K562 (cell line): ENCODE measurements around the gene PRDM16. TPM values are rescaled to one million over a fixed set of nuclear protein-coding genes. Genes with fewer than 3 reads are reported as not detected.

ENCODE experiments used
- ATAC-seq: fragments of 200-7000 bp; cut with Tn5 transposase; 3 replicates; pipeline ENCODE4 v1.9.1; 2020; ENCODE audit warnings: moderate library complexity
- BruUV-seq: library from RNA; stranded (reverse); fragments of 400-500 nt; replicated peaks from 2 replicates; lab custom pipeline; 2021; lab: Mats Ljungman, UMichigan
- CTCF ChIA-PET: fragments of 300-600 bp; formaldehyde crosslinking; extraction: SDS; loops from one replicate; lab custom pipeline; 2021; ENCODE audit warnings: low intra/inter-chr PET ratio; lab: Yijun Ruan, JAX
- POLR2A ChIA-PET: fragments of 300-600, 350-650 bp; sonication (Branson Sonifier 250); formaldehyde crosslinking; extraction: SDS; loops from one replicate; lab custom pipeline; 2021; ENCODE audit warnings: antibody characterized with exemption, inconsistent platforms; lab: Yijun Ruan, JAX
- DNase-seq, 4 experiments: peaks; one replicate each; pipeline versions ENCODE4 v3.0.0 to v3.0.0-alpha.2; 2011 to 2018; ENCODE audit warnings: low spot score in 3 of 4, mixed read lengths in 3 of 4; ENCODE audit errors: extremely low read depth in 1 of 4
- FAIRE-seq: peaks from 2 replicates; lab custom pipeline; 2011; peaks lifted over from hg19 to GRCh38; lab: Jason Lieb, UNC
- H2AFZ ChIP-seq: 2 replicates; pipeline ENCODE4 v1.6.0; 2011; ENCODE audit warnings: low read depth, low read length, control low read depth, inconsistent platforms
- H3K27ac ChIP-seq: fragments of 200-600 bp; 3 replicates; pipeline ENCODE4 v1.8.0; 2011; ENCODE audit warnings: low read depth, mild to moderate bottlenecking, control low read depth, inconsistent platforms, low read length, moderate library complexity, mixed read lengths; ENCODE audit errors: extremely low read depth
- H3K27me3 ChIP-seq, 2 experiments: fragments of 300-600 bp in 1 of 2; 2 replicates in 1 of 2; 3 replicates in 1 of 2; pipeline versions ENCODE4 v1.6.0 to v1.8.0; 2011; ENCODE audit warnings: inconsistent platforms in 2 of 2, low read length in 2 of 2, mild to moderate bottlenecking in 1 of 2, mixed read lengths in 1 of 2, moderate library complexity in 1 of 2; ENCODE audit not compliant: control insufficient read depth in 2 of 2, insufficient read depth in 2 of 2
- H3K36me3 ChIP-seq: fragments of 300-600 bp; 3 replicates; pipeline ENCODE4 v1.8.0; 2011; ENCODE audit warnings: mild to moderate bottlenecking, low read length, inconsistent platforms; ENCODE audit not compliant: control insufficient read depth, insufficient read depth
- H3K4me1 ChIP-seq, 2 experiments: fragments of 200-600 bp in 1 of 2; replicated peaks in 1 of 2; 2 replicates in 1 of 2; 3 replicates in 1 of 2; pipeline versions ENCODE4 v1.5.1 to v1.8.0; 2011; ENCODE audit warnings: inconsistent platforms in 2 of 2, low read length in 2 of 2, mild to moderate bottlenecking in 1 of 2, mixed read lengths in 1 of 2, moderate library complexity in 1 of 2; ENCODE audit not compliant: control insufficient read depth in 2 of 2, insufficient read depth in 2 of 2
- H3K4me2 ChIP-seq: 2 replicates; pipeline ENCODE4 v1.6.1; 2011; ENCODE audit warnings: low read length, control low read depth, inconsistent platforms, mixed read lengths; ENCODE audit not compliant: insufficient read depth
- H3K4me3 ChIP-seq: fragments of 200-600 bp; sonication (generic), shearing (Covaris generic); 2 replicates; pipeline ENCODE4 v1.5.1; 2016; ENCODE audit warnings: control low read depth, inconsistent platforms
- H3K79me2 ChIP-seq: fragments of 200-600 bp; 3 replicates; pipeline ENCODE4 v1.8.0; 2011; ENCODE audit warnings: low read length, inconsistent platforms; ENCODE audit not compliant: control insufficient read depth, insufficient read depth
- H3K9ac ChIP-seq, 2 experiments: 2 replicates each; pipeline versions ENCODE4 v1.6.0 to v1.6.1; 2011; ENCODE audit warnings: low read depth in 2 of 2, low read length in 2 of 2, control low read depth in 1 of 2, inconsistent platforms in 1 of 2, mild to moderate bottlenecking in 1 of 2, mixed read lengths in 1 of 2; ENCODE audit not compliant: insufficient read depth in 1 of 2
- H3K9me1 ChIP-seq: one replicate; pipeline ENCODE4 v1.6.0; 2011; ENCODE audit warnings: inconsistent platforms, mild to moderate bottlenecking, low read length, moderate library complexity; ENCODE audit not compliant: control insufficient read depth, insufficient read depth
- H3K9me3 ChIP-seq: replicated peaks from 2 replicates; pipeline ENCODE4 v1.5.1; 2011; ENCODE audit warnings: low read depth, low read length, inconsistent platforms; ENCODE audit not compliant: control insufficient read depth, insufficient read depth
- H4K20me1 ChIP-seq: replicated peaks from 2 replicates; pipeline ENCODE4 v1.6.1; 2011; ENCODE audit warnings: low read length, inconsistent platforms, mixed read lengths; ENCODE audit not compliant: control insufficient read depth, insufficient read depth
- C11orf30 ChIP-seq: fragments of 450-650 bp; IDR thresholded peaks from 2 replicates; pipeline ENCODE4 v1.6.1; 2016; ENCODE audit warnings: low read depth, mild to moderate bottlenecking
- HNRNPL ChIP-seq: fragments of 200-400 bp; formaldehyde crosslinking; IDR thresholded peaks from 2 replicates; pipeline ENCODE4 v1.6.1; 2017; ENCODE audit warnings: low read depth, mild to moderate bottlenecking, low read length
- U2AF2 ChIP-seq: fragments of 200-400 bp; formaldehyde crosslinking; optimal IDR thresholded peaks from 2 replicates; pipeline ENCODE3; 2017; ENCODE audit warnings: low read depth, mild to moderate bottlenecking, low read length
- ZNF263 ChIP-seq: sonication (generic); formaldehyde crosslinking; IDR thresholded peaks from 2 replicates; pipeline ENCODE4 v1.8.0; 2022; ENCODE audit warnings: mild to moderate bottlenecking, missing genetic modification reagents, borderline replicate concordance
- WGBS: fragments of 100-300 bp; shearing (Covaris generic); methylation state at CpG from one replicate; pipeline ENCODE4 v1.1.6; 2016; ENCODE audit warnings: low coverage, mixed read lengths; ENCODE audit not compliant: insufficient coverage; ENCODE audit errors: missing lambda C conversion rate; 5-methylcytosine and 5-hydroxymethylcytosine counted together
- in situ Hi-C: fragments of 300-500 bp; cut with MboI; formaldehyde crosslinking; loops from 4 replicates; pipeline ENCODE4 v1.15.0; 2018; ENCODE audit warnings: inconsistent platforms, mixed read lengths
- intact Hi-C: fragments of 100-400 bp; cut with micrococcal nuclease; formaldehyde crosslinking; loops from 2 replicates; pipeline ENCODE4 v1.14.2; 2022
- polyA plus RNA-seq, 8 experiments: library from polyadenylated mRNA; depleted of rRNA in 4 of 8; stranded (reverse) in 5 of 8; unstranded in 3 of 8; fragments of >200 nt; fragmentation: Nextera tagmentation in 2 of 8; fragmentation: Illumina TruSeq in 1 of 8; extraction: Ambion mirVana in 2 of 8; extraction: Trizol in 1 of 8; gene quantifications; 2 replicates each; pipeline versions ENCODE4 v1.2.1 to v1.2.3, GENCODE V29; 2011 to 2014; ENCODE audit warnings: inconsistent platforms in 1 of 8, missing spikeins in 1 of 8
- total RNA-seq, 7 experiments: library from RNA; depleted of rRNA in 6 of 7; stranded (reverse); fragments of >200 nt in 6 of 7; fragmentation: Illumina TruSeq in 2 of 7; extraction: Trizol in 2 of 7; gene quantifications; 2 replicates each; pipeline versions ENCODE4 v1.2.1 to v1.2.3, GENCODE V29; 2011 to 2021; ENCODE audit warnings: low replicate concordance in 1 of 7
- TF ChIP-seq, protein P1 (sequence below): sonication (generic); formaldehyde crosslinking; IDR thresholded peaks from 2 replicates; pipeline ENCODE4 v1.8.0; 2022; ENCODE audit warnings: mild to moderate bottlenecking, missing genetic modification reagents

Gene PRDM16
- total and polyA plus RNA-seq, 9 of the 15 experiments (the other 6 are each of a cell fraction or from before 2014, with no cell fraction given), result 0.10 to 0.27 TPM; not detected in 7

GRCh38 chr1:3451994-3452865 is 383.2 kb downstream of the PRDM16 start:
- no peaks in the 10 kb centered on the region for H3K36me3 ChIP-seq
- H3K4me3 ChIP-seq, result no peak overlapping the region
- H3K4me2 ChIP-seq, result no peak overlapping the region
- H3K4me1 ChIP-seq, result peaks cover 0 to 35% of the 10 kb centered on the region in 2 experiments; a peak in 3 of 5 replicates
- peak overlapping the region in 1 of 2 experiments; percentile 28; a peak in 1 of 4 replicates for H3K9ac ChIP-seq
- ChIA-PET POLR2A (interaction anchor here (0.8 to 1.5 kb wide), 5 partner anchors 12 to 171 kb away, joined by 3 to 6 read pairs (median 4); no protein-coding TSS in a partner anchor), CTCF (interaction anchor here (1.0 to 4.1 kb wide), 4 partner anchors 20 to 169 kb away, joined by 6 to 91 read pairs (median 14); no protein-coding TSS in a partner anchor)
- DNase-seq (no peak), FAIRE-seq (no peak), ATAC-seq (no peak)
- no peak overlapping the region for H2AFZ ChIP-seq
- TF ChIP-seq ZNF263 (CRISPR knock-in tag) (peak; percentile 32; the same call in 1 of the 2 replicates), U2AF2 (no peak), HNRNPL (no peak), C11orf30 (no peak)
- TF ChIP-seq, protein P1, sequence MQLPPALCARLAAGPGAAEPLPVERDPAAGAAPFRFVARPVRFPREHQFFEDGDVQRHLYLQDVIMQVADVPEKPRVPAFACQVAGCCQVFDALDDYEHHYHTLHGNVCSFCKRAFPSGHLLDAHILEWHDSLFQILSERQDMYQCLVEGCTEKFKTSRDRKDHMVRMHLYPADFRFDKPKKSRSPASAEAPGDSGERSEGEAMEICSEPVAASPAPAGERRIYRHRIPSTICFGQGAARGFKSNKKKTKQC (CRISPR knock-in tag), result no peak
- no peaks in the 10 kb centered on the region for H3K9me3 ChIP-seq
- peaks cover 1 to 18% of the 10 kb centered on the region in 2 experiments; a peak in 4 of 5 replicates for H3K27me3 ChIP-seq
- no peaks in the 10 kb centered on the region for H3K9me1 ChIP-seq
- 2% methylated on average over 22 of the region's 23 CpGs for WGBS
- in situ Hi-C loops, result no loop called here
- H3K79me2 ChIP-seq, result no peaks in the 10 kb centered on the region
- H4K20me1 ChIP-seq, result peaks cover 24% of the 10 kb centered on the region
- no peak overlapping the region for H3K27ac ChIP-seq
- no TSS peak for BruUV-seq
- intact Hi-C loops, result no loop called here
